Lower leg skin (tissue), 4 donors: Measurements from ENCODE around the gene CRAMP1. TPM values are rescaled to one million over a fixed set of nuclear protein-coding genes. Genes with fewer than 3 reads are reported as not detected.

ENCODE experiments used
- DNase-seq, 2 donors: peaks; one replicate each; pipeline ENCODE4 v3.0.0-alpha.2; 2019; ENCODE audit warnings: low spot score in 2 of 2
- H3K4me3 ChIP-seq: fragments of 200-600 bp; sonication (generic); 2 replicates; pipeline ENCODE4 v1.5.1; 2017; ENCODE audit warnings: mild to moderate bottlenecking, low read depth; ENCODE audit not compliant: poor library complexity, severe bottlenecking
- POLR2A ChIP-seq, 2 donors: fragments of 450-650 bp; IDR thresholded peaks; one replicate each; pipeline ENCODE4 v1.6.1; 2016 to 2017; ENCODE audit warnings: antibody characterized with exemption in 2 of 2, mild to moderate bottlenecking in 1 of 2, moderate library complexity in 1 of 2
- WGBS, 2 donors: methylation state at CpG; one replicate each; pipeline ENCODE4 v1.1.5; 2018; 5-methylcytosine and 5-hydroxymethylcytosine counted together
- intact Hi-C: fragments of 100-400 bp; cut with DNase I; formaldehyde crosslinking; loops from one replicate; pipeline ENCODE4 v1.15.0; 2023; ENCODE audit warnings: low total_unique reads
- total RNA-seq, 4 donors: library from RNA; depleted of rRNA; stranded (reverse); fragments of >200 nt; gene quantifications; one replicate each; pipeline ENCODE4 v1.1.0, GENCODE V29; 2016
- TF ChIP-seq, protein P1 (sequence below), 3 donors: fragments of 450-650 bp; IDR thresholded peaks; one replicate each; pipeline ENCODE4 v1.5.1; 2016; ENCODE audit warnings: antibody characterized with exemption in 3 of 3, mild to moderate bottlenecking in 3 of 3, moderate library complexity in 2 of 3

Gene CRAMP1
- total RNA-seq, 4 donors from 2014 or later: 14.2 to 29.6 (median 19.3) TPM

DNA sequence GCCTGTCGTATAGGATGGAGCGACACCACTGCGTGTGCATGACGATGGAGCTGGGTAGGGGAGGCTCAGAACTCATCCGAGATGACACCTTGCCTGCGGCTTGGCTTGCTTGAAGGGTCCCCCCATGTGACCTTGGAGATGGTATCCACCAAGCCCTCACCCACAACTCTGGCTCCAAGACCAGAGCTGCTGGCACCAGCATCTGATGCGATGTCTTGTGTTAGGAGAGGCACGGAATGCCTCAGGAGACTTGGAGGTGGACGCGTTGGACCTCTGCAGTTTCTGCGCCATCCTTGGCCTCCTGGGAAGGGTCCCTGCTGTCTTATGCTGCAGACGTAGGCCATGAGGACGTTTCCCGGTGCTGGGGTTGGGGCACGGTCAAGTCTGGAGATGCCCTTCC, 7.8 kb downstream of the CRAMP1 start:
- 92 to 94% methylated on average over 12 to 14 of the region's 15 CpGs for WGBS, 2 donors
- no peak for TF ChIP-seq POLR2A (IDR thresholded peaks at IDR 0.05)
- TF ChIP-seq, protein P1, sequence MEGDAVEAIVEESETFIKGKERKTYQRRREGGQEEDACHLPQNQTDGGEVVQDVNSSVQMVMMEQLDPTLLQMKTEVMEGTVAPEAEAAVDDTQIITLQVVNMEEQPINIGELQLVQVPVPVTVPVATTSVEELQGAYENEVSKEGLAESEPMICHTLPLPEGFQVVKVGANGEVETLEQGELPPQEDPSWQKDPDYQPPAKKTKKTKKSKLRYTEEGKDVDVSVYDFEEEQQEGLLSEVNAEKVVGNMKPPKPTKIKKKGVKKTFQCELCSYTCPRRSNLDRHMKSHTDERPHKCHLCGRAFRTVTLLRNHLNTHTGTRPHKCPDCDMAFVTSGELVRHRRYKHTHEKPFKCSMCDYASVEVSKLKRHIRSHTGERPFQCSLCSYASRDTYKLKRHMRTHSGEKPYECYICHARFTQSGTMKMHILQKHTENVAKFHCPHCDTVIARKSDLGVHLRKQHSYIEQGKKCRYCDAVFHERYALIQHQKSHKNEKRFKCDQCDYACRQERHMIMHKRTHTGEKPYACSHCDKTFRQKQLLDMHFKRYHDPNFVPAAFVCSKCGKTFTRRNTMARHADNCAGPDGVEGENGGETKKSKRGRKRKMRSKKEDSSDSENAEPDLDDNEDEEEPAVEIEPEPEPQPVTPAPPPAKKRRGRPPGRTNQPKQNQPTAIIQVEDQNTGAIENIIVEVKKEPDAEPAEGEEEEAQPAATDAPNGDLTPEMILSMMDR (IDR thresholded peaks at IDR 0.05): no peak
- no peak for DNase-seq
- intact Hi-C loops: no loop called here
- H3K4me3 ChIP-seq: no peak overlapping the region

DNA sequence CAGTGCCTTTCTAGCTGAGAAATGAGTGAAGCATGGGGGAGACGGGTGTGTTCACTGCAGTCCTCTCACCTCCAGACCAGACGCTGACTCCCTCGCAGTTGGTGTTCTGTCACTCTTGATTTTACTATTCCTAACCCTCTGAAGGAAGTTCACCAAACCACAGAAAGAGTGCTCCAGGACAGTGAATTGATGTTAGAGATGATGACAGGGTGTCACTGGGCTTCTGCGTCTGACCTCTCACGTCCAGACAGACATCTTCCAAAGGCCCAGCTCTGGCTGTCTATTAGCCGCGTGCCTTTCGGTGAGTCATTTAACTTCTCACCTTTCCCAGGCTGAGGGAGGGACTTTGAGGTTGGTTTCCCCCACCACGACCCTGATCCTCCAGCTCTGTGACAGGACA, 8.2 kb downstream of the CRAMP1 start:
- TF ChIP-seq, protein P1 (IDR thresholded peaks at IDR 0.05): no peak
- no peak for TF ChIP-seq POLR2A (IDR thresholded peaks at IDR 0.05)
- intact Hi-C loops: no loop called here
- no peak for DNase-seq
- WGBS, 2 donors: 91% methylated on average over 9 of the region's 9 CpGs
- H3K4me3 ChIP-seq: no peak overlapping the region

DNA sequence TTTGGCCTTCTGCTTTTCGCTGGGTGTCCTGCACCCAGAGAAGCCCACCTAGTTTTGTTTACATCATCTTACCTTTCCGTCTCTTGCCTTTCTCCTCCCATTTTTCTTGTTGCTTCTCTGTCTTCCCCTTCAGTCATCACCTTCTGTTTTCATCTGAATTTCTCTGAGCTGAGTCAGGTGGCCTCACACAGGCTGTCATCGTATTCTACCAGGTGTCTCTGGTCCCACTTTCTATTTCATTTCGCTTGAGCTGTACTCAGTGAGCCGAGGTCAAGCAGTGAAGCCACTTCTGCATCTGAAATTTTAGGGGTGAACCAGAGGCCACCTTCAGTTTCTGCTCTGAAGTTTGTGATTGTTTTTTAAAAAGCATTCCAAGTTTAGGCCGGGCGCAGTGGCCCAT, 9.7 kb downstream of the CRAMP1 start:
- intact Hi-C loops: no loop called here
- no peak for TF ChIP-seq POLR2A (IDR thresholded peaks at IDR 0.05)
- TF ChIP-seq, protein P1 (IDR thresholded peaks at IDR 0.05): no peak
- 95 to 96% methylated on average over 7 of the region's 7 CpGs for WGBS, 2 donors
- no peak for DNase-seq
- no peak overlapping the region for H3K4me3 ChIP-seq

DNA sequence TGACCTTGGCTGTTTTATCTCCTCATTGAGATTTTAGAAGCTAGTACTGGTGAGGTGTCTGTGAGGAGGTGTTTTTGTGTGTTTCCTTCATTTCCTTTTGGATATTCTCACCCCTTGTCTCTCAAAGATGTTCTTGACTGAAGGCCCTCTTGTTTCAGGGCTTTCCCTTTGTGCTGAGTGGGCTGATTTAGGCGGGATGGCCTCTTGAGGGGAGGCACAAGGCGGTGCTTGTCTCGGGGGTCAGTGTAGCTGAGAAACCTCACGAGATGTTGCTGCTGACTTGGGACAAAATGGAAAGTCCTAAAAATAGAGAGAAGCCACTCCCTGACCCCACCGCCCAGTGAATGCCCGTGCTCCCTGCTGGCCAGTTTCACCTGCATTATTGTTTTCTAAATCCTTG, 14.2 kb downstream of the CRAMP1 start:
- no peak for TF ChIP-seq POLR2A (IDR thresholded peaks at IDR 0.05)
- TF ChIP-seq, protein P1 (IDR thresholded peaks at IDR 0.05): no peak

DNA sequence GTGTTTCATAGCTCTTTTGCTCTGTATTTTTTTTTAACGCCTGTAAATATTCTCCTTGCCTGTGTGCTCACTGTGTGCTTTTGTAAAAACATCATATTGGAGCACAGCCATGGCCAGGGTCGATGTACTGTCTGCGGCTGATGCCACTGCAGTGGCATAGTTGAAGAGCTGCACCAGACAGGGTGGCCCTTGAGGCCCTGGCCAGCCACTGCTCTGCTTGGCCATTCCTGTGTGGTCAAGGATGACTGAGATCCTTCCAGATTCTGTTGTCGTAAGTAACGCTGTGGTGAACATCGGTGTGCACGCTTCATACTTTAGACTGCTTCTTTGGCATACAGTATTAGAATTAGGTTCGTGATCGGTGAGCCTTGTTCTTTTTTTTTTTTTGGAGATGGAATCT, 14.6 kb downstream of the CRAMP1 start:
- no peak overlapping the region for H3K4me3 ChIP-seq
- intact Hi-C loops: no loop called here
- 92 to 93% methylated on average over 9 of the region's 9 CpGs for WGBS, 2 donors
- DNase-seq: no peak
- TF ChIP-seq POLR2A (IDR thresholded peaks at IDR 0.05): no peak
- TF ChIP-seq, protein P1 (IDR thresholded peaks at IDR 0.05): no peak

More for the DNA sequence above, 14.2 kb downstream of the CRAMP1 start:
- H3K4me3 ChIP-seq: no peak overlapping the region
- 85 to 90% methylated on average over 6 of the region's 6 CpGs for WGBS, 2 donors
- intact Hi-C loops: no loop called here
- no peak for DNase-seq

DNA sequence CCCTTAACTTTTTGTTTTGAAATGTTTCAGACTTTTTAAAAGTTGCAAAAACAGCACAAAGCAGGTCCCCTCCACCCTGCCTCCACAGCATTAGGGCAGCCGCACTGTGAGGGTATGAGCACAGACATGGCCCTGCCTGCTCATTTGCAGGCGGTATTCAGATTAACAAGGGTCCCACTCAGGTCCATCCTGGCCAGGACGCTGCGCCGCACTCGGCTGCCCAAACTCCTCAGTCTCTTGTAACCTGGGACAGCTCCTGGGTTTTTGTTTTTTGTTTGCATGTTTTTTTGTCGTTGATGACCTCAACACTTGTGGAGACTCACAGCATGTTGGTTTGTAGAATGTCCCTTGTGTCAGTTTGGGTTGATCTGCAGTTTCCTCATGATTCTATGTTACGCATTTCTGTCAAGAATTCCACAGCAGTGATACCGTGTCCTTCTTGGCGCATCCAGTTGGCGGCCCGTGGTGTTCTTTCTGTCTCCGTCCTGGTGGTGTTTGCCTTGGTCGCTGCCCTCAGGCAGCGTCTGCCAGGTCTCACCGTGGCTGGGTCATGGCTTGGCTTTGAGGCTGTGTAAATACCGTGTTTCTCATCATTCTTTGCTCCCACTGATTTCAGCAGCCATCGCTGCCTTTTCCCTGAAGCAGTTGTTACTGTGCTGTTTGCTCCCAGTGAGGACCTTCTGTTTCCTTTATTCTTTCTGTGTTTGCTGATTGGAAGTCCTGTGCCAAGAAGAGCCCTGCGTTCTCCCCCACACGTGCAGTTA, 18.5 kb downstream of the CRAMP1 start:
- TF ChIP-seq, protein P1 (IDR thresholded peaks at IDR 0.05): no peak
- TF ChIP-seq POLR2A (IDR thresholded peaks at IDR 0.05): no peak
- H3K4me3 ChIP-seq: no peak overlapping the region
- DNase-seq: no peak
- 87 to 88% methylated on average over 20 of the region's 20 CpGs for WGBS, 2 donors
- intact Hi-C loops: no loop called here
